Activated naive CD4-positive, alpha-beta T cell treated with anti-CD3 and anti-CD28 coated beads, Interleukin-2, amount 50 U/mL, for 24 hours (primary cell): Measurements from ENCODE around the gene UGT1A7.
"Not testable (repeated sequence)": the region's sequence is repeated elsewhere in the genome, so short reads cannot be mapped to it uniquely, and the experiment has no call there.

Experiments used
- H3K27ac Mint-ChIP-seq: one replicate; pipeline ENCODE4 v1.8.0; 2021; ENCODE audit warnings: mild to moderate bottlenecking, mixed read lengths
- H3K27me3 Mint-ChIP-seq: one replicate; pipeline ENCODE4 v1.8.0; 2021; ENCODE audit warnings: mixed read lengths
- H3K36me3 Mint-ChIP-seq: one replicate; pipeline ENCODE4 v1.8.0; 2021; ENCODE audit warnings: mixed read lengths
- H3K4me1 Mint-ChIP-seq: one replicate; pipeline ENCODE4 v1.8.0; 2021; ENCODE audit warnings: mixed read lengths
- H3K4me3 Mint-ChIP-seq: one replicate; pipeline ENCODE4 v1.8.0; 2021; ENCODE audit warnings: mild to moderate bottlenecking, mixed read lengths
- H3K9me3 Mint-ChIP-seq: one replicate; pipeline ENCODE4 v1.8.0; 2021; ENCODE audit warnings: mixed read lengths

The UGT1A7 gene

DNA sequence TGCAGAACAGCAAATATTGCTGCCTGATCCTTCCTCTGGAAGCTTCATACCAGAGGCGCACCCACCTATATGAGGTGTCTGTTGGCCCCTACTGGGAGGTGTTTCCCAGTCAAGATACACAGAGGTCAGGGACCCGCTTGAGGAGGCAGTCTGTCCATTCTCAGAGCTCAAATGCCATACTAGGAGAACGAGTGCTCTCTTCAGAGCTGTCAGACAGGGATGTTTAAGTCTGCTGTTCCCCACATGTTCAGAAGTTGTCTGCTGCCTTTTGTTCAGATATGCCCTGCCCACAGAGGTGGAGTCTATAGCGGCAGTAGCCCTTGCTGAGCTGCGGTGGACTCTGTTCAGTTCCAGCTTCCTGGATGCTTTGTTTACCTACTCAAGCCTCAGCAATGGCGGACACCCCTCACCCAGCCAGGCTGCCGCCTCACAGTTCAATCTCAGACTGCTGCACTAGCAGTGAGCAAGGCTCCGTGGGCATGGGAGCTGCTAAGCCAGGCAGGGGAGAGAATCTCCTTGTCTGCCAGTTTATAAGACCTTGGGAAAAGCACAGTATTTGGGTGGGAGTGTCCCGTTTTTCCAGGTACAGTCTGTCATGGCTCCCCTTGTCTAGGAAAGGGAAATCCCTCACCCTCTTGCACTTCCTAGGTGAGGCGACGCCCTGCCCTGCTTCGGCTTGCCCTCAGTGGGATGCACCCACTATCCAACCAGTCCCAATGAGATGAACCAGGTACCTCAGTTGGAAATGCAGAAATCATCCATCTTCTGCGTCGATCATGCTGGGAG is 55.4 kb downstream of the UGT1A7 start:
- not testable (repeated sequence) for H3K4me1 Mint-ChIP-seq

DNA sequence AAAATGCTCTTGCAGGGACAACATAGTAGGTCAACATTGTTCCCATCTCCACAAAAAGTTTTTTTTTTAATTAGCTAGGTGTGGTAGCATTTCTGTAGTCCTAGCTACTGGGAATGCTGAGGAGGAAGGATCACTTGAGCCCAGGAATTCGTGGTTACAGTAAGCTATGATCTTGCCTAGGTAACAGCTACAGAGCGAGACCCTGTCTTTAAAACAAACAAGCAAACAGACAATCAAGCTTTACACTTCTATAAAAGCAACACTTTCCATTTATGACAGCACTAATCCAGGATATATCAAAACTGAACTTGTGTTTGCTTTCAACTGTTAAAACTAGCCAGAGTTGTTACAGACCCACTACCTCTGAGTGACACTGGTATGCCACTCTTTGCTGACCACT is 59.2 kb downstream of the UGT1A7 start:
- no peak overlapping the region for H3K27ac Mint-ChIP-seq
- no peaks in the 10 kb centered on the region for H3K36me3 Mint-ChIP-seq
- no peaks in the 10 kb centered on the region for H3K9me3 Mint-ChIP-seq
- H3K4me1 Mint-ChIP-seq = no peaks in the 10 kb centered on the region
- peaks cover 11% of the 10 kb centered on the region for H3K27me3 Mint-ChIP-seq
- no peak overlapping the region for H3K4me3 Mint-ChIP-seq

More for the DNA sequence above, 55.4 kb downstream of the UGT1A7 start:
- not testable (repeated sequence) for H3K27ac Mint-ChIP-seq, H3K9me3 Mint-ChIP-seq, H3K36me3 Mint-ChIP-seq, H3K4me3 Mint-ChIP-seq
- peaks cover 17% of the 10 kb centered on the region for H3K27me3 Mint-ChIP-seq

DNA sequence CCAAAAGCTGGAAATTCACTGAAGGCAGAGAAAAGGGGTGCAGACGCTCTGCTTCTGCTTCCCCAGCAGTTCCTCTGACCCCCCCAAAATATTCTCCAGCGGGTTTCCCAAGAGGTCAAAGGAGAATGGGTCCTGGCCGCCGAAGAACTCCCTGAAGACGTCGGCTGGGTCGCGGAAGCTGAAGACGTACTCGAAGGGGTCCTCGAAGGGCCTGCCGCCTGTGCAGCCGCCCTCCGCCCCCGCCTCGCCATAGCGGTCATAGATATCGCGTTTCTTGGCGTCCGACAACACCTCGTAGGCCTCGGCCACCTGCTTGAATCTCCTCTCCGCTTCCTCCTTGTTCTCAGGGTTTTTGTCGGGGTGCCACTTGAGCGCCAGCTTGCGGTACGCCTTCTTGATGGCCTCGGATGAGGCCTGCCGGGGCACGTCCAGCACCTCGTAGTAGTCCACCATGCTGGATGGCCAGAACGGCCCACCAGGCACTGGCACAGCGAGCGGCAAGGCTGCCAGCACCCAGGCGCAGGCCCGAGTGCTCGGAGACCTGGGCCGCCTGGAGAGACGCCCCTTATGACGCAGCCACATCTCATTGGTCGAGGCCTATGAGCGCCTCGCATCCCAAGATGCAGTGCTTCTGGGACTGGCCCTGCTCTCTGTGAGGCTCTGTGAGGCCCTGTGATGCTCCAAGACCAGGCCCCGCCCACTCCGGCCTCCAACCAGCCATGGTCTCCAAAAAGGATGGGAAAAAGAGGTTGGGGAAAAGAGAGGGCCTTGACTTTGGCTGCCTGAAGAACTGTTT is 62.0 kb downstream of the UGT1A7 start:
- H3K27ac Mint-ChIP-seq = no peak overlapping the region
- H3K4me3 Mint-ChIP-seq = no peak overlapping the region
- H3K4me1 Mint-ChIP-seq = no peaks in the 10 kb centered on the region
- H3K9me3 Mint-ChIP-seq = no peaks in the 10 kb centered on the region
- peaks cover 7% of the 10 kb centered on the region for H3K27me3 Mint-ChIP-seq
- H3K36me3 Mint-ChIP-seq = no peaks in the 10 kb centered on the region

GRCh38 chr2:233745073-233745755 is 63.5 kb downstream of the UGT1A7 start:
- no peaks in the 10 kb centered on the region for H3K36me3 Mint-ChIP-seq
- H3K9me3 Mint-ChIP-seq = no peaks in the 10 kb centered on the region
- no peak overlapping the region for H3K27ac Mint-ChIP-seq
- no peak overlapping the region for H3K4me3 Mint-ChIP-seq
- no peaks in the 10 kb centered on the region for H3K4me1 Mint-ChIP-seq
- H3K27me3 Mint-ChIP-seq = peaks cover 4% of the 10 kb centered on the region

- H3K36me3 Mint-ChIP-seq, H3K9me3 Mint-ChIP-seq, H3K27me3 Mint-ChIP-seq, H3K4me3 Mint-ChIP-seq, H3K27ac Mint-ChIP-seq, H3K4me1 Mint-ChIP-seq: not testable (repeated sequence)
Observed at GRCh38 chr2:233745838-233746237, 64.1 kb downstream of the UGT1A7 start.

DNA sequence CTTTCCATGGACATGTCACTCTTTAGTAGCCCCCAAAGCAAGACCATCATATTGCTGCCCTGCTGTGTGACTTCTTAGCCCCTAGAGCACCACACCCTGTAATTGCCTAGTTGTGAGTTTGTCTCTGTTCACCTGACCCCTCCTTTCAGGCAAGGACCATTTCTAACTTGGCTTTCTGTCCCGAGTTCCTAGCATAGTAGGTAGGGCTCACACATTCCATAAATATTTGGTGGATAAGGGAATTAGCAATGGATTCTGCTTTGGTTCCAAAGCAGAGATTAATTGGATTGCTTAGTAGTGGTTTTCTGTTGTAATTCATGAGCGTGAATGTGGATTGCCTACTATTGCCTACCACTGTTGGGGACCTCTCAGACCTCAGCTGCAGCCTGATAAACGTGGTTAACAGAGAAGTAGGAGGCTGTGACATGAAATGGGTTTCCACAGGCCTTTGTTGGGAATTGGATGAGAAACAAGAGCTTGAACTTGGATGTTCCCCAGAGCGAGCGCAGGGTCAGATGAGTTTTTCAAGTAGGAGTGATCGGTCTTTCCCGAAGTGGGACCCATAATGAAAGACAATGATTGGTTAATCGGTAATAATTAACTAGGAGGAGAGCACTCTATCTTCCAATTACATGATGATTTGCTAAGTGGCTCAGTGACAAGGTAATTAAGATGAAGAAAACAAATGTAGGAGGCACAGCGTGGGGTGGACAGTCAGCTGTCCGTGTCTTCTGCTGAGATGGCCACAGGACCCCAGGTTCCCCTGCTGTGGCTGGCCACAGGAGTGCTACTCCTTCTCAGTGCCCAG is 65.0 kb downstream of the UGT1A7 start:
- Mint-ChIP-seq H3K27me3 (peaks cover 2% of the 10 kb centered on the region), H3K27ac (no peak overlapping the region), H3K4me1 (no peaks in the 10 kb centered on the region), H3K36me3 (no peaks in the 10 kb centered on the region), H3K4me3 (no peak overlapping the region), H3K9me3 (peaks cover 2% of the 10 kb centered on the region)

DNA sequence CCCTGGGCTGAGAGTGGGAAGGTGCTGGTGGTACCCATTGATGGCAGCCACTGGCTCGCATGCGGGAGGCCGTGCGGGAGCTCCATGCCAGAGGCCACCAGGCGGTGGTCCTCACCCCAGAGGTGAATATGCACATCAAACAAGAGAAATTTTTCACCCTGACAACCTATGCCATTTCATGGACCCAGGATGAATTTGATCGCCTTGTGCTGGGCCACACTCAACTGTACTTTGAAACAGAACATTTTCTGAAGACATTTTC is 65.5 kb downstream of the UGT1A7 start:
- Mint-ChIP-seq H3K4me3 (no peak overlapping the region), H3K27ac (no peak overlapping the region), H3K9me3 (peaks cover 5% of the 10 kb centered on the region), H3K27me3 (peaks cover 4% of the 10 kb centered on the region), H3K4me1 (no peaks in the 10 kb centered on the region), H3K36me3 (no peaks in the 10 kb centered on the region)

DNA sequence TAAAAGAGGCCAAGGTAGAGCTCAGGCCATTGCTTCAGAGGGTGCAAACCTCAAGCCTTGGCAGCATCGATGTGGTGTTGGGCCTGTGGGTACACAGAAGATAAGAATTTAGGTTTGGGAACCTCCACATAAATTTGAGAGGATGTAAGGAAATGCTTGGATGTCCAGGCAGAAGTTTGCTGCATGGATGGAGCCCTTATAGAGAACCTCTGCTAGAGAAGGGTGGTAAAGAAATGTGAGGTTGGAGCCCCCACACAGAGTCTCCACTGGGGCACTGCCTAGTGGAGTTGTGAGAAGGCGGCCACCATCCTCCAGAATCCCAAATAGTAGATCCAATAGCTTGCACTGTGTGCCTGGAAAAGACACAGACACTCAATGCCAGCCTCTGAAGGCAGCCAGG is 69.0 kb downstream of the UGT1A7 start:
- H3K4me1 Mint-ChIP-seq, H3K9me3 Mint-ChIP-seq, H3K36me3 Mint-ChIP-seq, H3K4me3 Mint-ChIP-seq, H3K27me3 Mint-ChIP-seq, H3K27ac Mint-ChIP-seq: not testable (repeated sequence)

DNA sequence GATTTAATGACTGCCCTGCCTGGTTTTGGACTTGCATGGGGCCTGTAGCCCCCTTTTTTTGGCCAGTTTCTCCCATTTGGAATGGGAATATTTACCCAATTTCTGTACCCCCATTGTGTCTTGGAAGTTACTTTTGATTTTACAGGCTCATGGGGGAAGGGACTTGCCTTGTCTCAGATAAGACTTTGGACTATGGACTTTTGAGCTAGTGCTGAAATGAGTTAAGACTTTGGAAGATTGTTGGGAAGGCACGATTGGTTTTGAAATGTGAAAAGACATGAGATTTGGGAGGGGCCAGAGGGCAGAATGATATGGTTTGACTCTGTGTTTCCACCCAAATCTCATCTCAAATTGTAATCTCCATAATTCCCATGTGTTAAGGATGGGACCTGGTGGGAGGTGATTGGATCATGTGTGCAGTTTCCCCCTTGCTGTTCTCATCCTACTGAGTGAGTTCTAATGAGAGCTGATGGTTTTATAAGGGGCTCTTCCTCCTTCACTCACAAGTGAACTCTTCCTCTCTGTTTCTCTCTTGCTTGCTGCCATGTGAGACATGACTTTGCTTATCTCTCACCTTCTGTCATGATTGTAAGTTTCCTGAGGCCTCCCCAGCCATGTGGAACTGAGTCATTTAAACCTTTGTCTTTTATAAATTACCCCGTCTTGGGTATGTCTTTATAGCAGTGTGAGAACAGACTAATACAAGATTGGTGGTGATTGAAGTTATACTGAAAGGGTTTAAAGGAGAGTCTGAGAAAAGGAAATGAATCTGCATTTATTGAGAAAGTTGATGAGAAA is 69.7 kb downstream of the UGT1A7 start:
- not testable (repeated sequence) for H3K27me3 Mint-ChIP-seq, H3K4me1 Mint-ChIP-seq, H3K36me3 Mint-ChIP-seq, H3K27ac Mint-ChIP-seq, H3K9me3 Mint-ChIP-seq, H3K4me3 Mint-ChIP-seq

- no peak overlapping the region for H3K27ac Mint-ChIP-seq
- H3K27me3 Mint-ChIP-seq = peaks cover 4% of the 10 kb centered on the region
- H3K36me3 Mint-ChIP-seq = peaks cover 1% of the 10 kb centered on the region
- H3K9me3 Mint-ChIP-seq = peaks cover 10% of the 10 kb centered on the region
- no peak overlapping the region for H3K4me3 Mint-ChIP-seq
- no peaks in the 10 kb centered on the region for H3K4me1 Mint-ChIP-seq
Observed at GRCh38 chr2:233754872-233755611, 73.3 kb downstream of the UGT1A7 start.

GRCh38 chr2:233756429-233757081 is 74.9 kb downstream of the UGT1A7 start:
- no peaks in the 10 kb centered on the region for H3K4me1 Mint-ChIP-seq
- H3K27me3 Mint-ChIP-seq = peaks cover 4% of the 10 kb centered on the region
- H3K27ac Mint-ChIP-seq = no peak overlapping the region
- H3K36me3 Mint-ChIP-seq = peaks cover 1% of the 10 kb centered on the region
- H3K9me3 Mint-ChIP-seq = peaks cover 9% of the 10 kb centered on the region
- H3K4me3 Mint-ChIP-seq = no peak overlapping the region

GRCh38 chr2:233758141-233758540 is 76.4 kb downstream of the UGT1A7 start:
- Mint-ChIP-seq H3K4me1 (no peaks in the 10 kb centered on the region), H3K4me3 (no peak overlapping the region)

GRCh38 chr2:233758849-233759248 is 77.1 kb downstream of the UGT1A7 start:
- Mint-ChIP-seq H3K27me3 (peaks cover 3% of the 10 kb centered on the region), H3K4me1 (no peaks in the 10 kb centered on the region), H3K9me3 (no peaks in the 10 kb centered on the region)

More at GRCh38 chr2:233758141-233758540, 76.4 kb downstream of the UGT1A7 start:
- Mint-ChIP-seq H3K9me3 (peaks cover under 1% of the 10 kb centered on the region), H3K36me3 (no peaks in the 10 kb centered on the region), H3K27me3 (no peaks in the 10 kb centered on the region), H3K27ac (no peak overlapping the region)

DNA sequence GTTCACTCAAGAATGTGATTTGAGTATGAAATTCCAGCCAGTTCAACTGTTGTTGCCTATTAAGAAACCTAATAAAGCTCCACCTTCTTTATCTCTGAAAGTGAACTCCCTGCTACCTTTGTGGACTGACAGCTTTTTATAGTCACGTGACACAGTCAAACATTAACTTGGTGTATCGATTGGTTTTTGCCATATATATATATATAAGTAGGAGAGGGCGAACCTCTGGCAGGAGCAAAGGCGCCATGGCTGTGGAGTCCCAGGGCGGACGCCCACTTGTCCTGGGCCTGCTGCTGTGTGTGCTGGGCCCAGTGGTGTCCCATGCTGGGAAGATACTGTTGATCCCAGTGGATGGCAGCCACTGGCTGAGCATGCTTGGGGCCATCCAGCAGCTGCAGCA is 78.3 kb downstream of the UGT1A7 start, which contains the start of gene UGT1A1:
Gene UGT1A1, plus strand, starts transcription at position 228 of the 400 bp plus-strand sequence. Its CDS starts 18 bp downstream, at position 246.
- Mint-ChIP-seq H3K4me3 (no peak within 1 kb of the TSS), H3K9me3 (no peaks in the 10 kb centered on the region), H3K27ac (no peak within 1 kb of the TSS), H3K36me3 (no peaks in the 10 kb centered on the region), H3K27me3 (peaks cover 4% of the 10 kb centered on the region), H3K4me1 (no peaks in the 10 kb centered on the region)

More at GRCh38 chr2:233758849-233759248, 77.1 kb downstream of the UGT1A7 start:
- H3K27ac Mint-ChIP-seq = no peak overlapping the region
- H3K36me3 Mint-ChIP-seq = no peaks in the 10 kb centered on the region
- no peak overlapping the region for H3K4me3 Mint-ChIP-seq
